OCI-LY3 (cell line): ENCODE data around the gene MRGPRX4.

ENCODE experiments used
- EZH2phosphoT487 ChIP-seq: fragments of 200-600 bp; shearing (Covaris generic); IDR thresholded peaks from 2 replicates; pipeline ENCODE4 v1.6.1; 2018; ENCODE audit warnings: antibody characterized with exemption, mixed run types, low read depth
- TF ChIP-seq, protein P1 (sequence below): fragments of 200-600, 300-600 bp; sonication (generic); IDR thresholded peaks from 2 replicates; pipeline ENCODE4 v1.5.1; 2014; ENCODE audit warnings: antibody characterized with exemption, low read length, low read depth

GRCh38 chr11:18144243-18144642 lies 28.4 kb upstream of the MRGPRX4 start:
- TF ChIP-seq, protein P1, sequence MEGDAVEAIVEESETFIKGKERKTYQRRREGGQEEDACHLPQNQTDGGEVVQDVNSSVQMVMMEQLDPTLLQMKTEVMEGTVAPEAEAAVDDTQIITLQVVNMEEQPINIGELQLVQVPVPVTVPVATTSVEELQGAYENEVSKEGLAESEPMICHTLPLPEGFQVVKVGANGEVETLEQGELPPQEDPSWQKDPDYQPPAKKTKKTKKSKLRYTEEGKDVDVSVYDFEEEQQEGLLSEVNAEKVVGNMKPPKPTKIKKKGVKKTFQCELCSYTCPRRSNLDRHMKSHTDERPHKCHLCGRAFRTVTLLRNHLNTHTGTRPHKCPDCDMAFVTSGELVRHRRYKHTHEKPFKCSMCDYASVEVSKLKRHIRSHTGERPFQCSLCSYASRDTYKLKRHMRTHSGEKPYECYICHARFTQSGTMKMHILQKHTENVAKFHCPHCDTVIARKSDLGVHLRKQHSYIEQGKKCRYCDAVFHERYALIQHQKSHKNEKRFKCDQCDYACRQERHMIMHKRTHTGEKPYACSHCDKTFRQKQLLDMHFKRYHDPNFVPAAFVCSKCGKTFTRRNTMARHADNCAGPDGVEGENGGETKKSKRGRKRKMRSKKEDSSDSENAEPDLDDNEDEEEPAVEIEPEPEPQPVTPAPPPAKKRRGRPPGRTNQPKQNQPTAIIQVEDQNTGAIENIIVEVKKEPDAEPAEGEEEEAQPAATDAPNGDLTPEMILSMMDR = no peak
- TF ChIP-seq EZH2phosphoT487 = no peak
